Right lobe of liver (tissue), 4 donors: Measurements from ENCODE around the gene CD226.

Experiments
- CTCF ChIP-seq, 4 donors: fragments of 200-600 bp in 3 of 4; fragments of 450-650 bp in 1 of 4; IDR thresholded peaks; one replicate each; pipeline versions ENCODE4 v1.5.1 to v1.8.0; 2016 to 2022; ENCODE audit warnings: antibody characterized with exemption in 4 of 4, mild to moderate bottlenecking in 2 of 4
- POLR2A ChIP-seq: fragments of 450-650 bp; IDR thresholded peaks from one replicate; pipeline ENCODE4 v1.6.1; 2017; ENCODE audit warnings: antibody characterized with exemption, mild to moderate bottlenecking
- donor health status: DM: no; HTN: no; CAD: no.
- donor health status: DM: no; HTN: no; CAD: no.
- donor health status: DM: no; HTN: yes; CAD: no.

- TF ChIP-seq POLR2A (no peak), CTCF (IDR thresholded peaks at IDR 0.05) (no peak)
Measured at GRCh38 chr18:69894467-69894866, 53.2 kb downstream of the CD226 start.
